Stimulated activated CD8-positive, alpha-beta memory T cell treated with anti-CD3 and anti-CD28 coated beads, Interleukin-4, amount 100 ng/mL, for 4 hours (primary cell): ENCODE results near the gene KCNT1.

Experiments used
- DNase-seq, 2 donors: peaks; one replicate each; pipeline ENCODE4 v3.0.0-alpha.2; 2020; ENCODE audit warnings: low read depth in 2 of 2, low spot score in 1 of 2

Gene KCNT1

GRCh38 chr9:135794361-135794885 is 92.4 kb downstream of the KCNT1 start:
- DNase-seq, result no peak

GRCh38 chr9:135795391-135795790 is 93.4 kb downstream of the KCNT1 start:
- no peak for DNase-seq

GRCh38 chr9:135796784-135797485 is 95.0 kb downstream of the KCNT1 start:
- no peak for DNase-seq

GRCh38 chr9:135797507-135798262 is 95.7 kb downstream of the KCNT1 start:
- DNase-seq, result no peak

GRCh38 chr9:135798263-135798585 is 96.2 kb downstream of the KCNT1 start:
- no peak for DNase-seq

GRCh38 chr9:135799261-135799660 is 97.3 kb downstream of the KCNT1 start:
- DNase-seq, result no peak

- DNase-seq, result no peak
Observed at GRCh38 chr9:135801070-135801469, 99.1 kb downstream of the KCNT1 start.

GRCh38 chr9:135802876-135803419 is 101.0 kb downstream of the KCNT1 start:
- DNase-seq, result no peak

- no peak for DNase-seq
Observed at GRCh38 chr9:135803441-135803840, 101.5 kb downstream of the KCNT1 start.

GRCh38 chr9:135804581-135805421 is 102.8 kb downstream of the KCNT1 start:
- no peak for DNase-seq

- no peak for DNase-seq
Observed at GRCh38 chr9:135805422-135806022, 103.5 kb downstream of the KCNT1 start.

- no peak for DNase-seq
Observed at GRCh38 chr9:135809166-135809565, 107.2 kb downstream of the KCNT1 start.

- no peak for DNase-seq
Observed at GRCh38 chr9:135810806-135811575, 109.0 kb downstream of the KCNT1 start.

GRCh38 chr9:135811801-135812200 is 109.8 kb downstream of the KCNT1 start:
- no peak for DNase-seq

- no peak for DNase-seq
Observed at GRCh38 chr9:135812961-135813360, 111.0 kb downstream of the KCNT1 start.

GRCh38 chr9:135813671-135814290 is 111.8 kb downstream of the KCNT1 start:
- no peak for DNase-seq

GRCh38 chr9:135814421-135815095 is 112.6 kb downstream of the KCNT1 start:
- DNase-seq, result no peak

- DNase-seq, result no peak
Observed at GRCh38 chr9:135815413-135815812, 113.4 kb downstream of the KCNT1 start.
